Endothelial cell of umbilical vein (primary cell): ENCODE measurements around the gene EXOC3. TPM values are rescaled to one million over a fixed set of nuclear protein-coding genes. Genes with fewer than 3 reads are reported as not detected.

ENCODE experiments used
- BruUV-seq: library from RNA; stranded (reverse); fragments of 400-500 nt; replicated peaks from 2 replicates; lab custom pipeline; 2021; lab: Mats Ljungman, UMichigan
- CTCF ChIA-PET: fragments of 300-600, 350-600 bp; sonication (Branson Sonifier 250); formaldehyde crosslinking; loops from one replicate; lab custom pipeline; 2021; ENCODE audit warnings: antibody characterized with exemption, inconsistent platforms; lab: Charles Lee
- POLR2A ChIA-PET: fragments of 300-600, 350-600 bp; sonication (Branson Sonifier 250); formaldehyde crosslinking; loops from one replicate; lab custom pipeline; 2021; ENCODE audit warnings: antibody characterized with exemption, inconsistent platforms; lab: Charles Lee
- DNase-seq: peaks from one replicate; pipeline ENCODE4 v3.0.0-alpha.2; 2011; ENCODE audit warnings: low read depth, low spot score
- FAIRE-seq: peaks from 2 replicates; lab custom pipeline; 2011; peaks lifted over from hg19 to GRCh38; lab: Jason Lieb, UNC
- H2AFZ ChIP-seq: 2 replicates; pipeline ENCODE4 v1.6.0; 2012; ENCODE audit warnings: low read depth, low read length, control low read depth, inconsistent platforms
- H3K27ac ChIP-seq: 2 replicates; pipeline ENCODE4 v1.5.1; 2011; ENCODE audit warnings: low read depth, mild to moderate bottlenecking, control low read depth, low read length, moderate library complexity; ENCODE audit not compliant: insufficient read depth
- H3K27me3 ChIP-seq, 2 experiments: 2 replicates each; pipeline versions ENCODE4 v1.6.0 to v1.6.1; 2011; ENCODE audit warnings: low read length in 2 of 2, mixed read lengths in 1 of 2; ENCODE audit not compliant: control insufficient read depth in 2 of 2, insufficient read depth in 2 of 2
- H3K36me3 ChIP-seq, 2 experiments: 2 replicates in 1 of 2; 3 replicates in 1 of 2; pipeline ENCODE4 v1.5.1; 2011; ENCODE audit warnings: low read length in 2 of 2, mild to moderate bottlenecking in 1 of 2, moderate library complexity in 1 of 2; ENCODE audit not compliant: control insufficient read depth in 2 of 2, insufficient read depth in 2 of 2; ENCODE audit errors: extremely low read depth in 1 of 2
- H3K4me1 ChIP-seq: 3 replicates; pipeline ENCODE4 v1.5.1; 2011; ENCODE audit warnings: mild to moderate bottlenecking, low read length; ENCODE audit not compliant: control insufficient read depth, insufficient read depth; ENCODE audit errors: extremely low read depth
- H3K4me2 ChIP-seq: 2 replicates; pipeline ENCODE4 v1.6.1; 2011; ENCODE audit warnings: low read length, control low read depth, mixed read lengths; ENCODE audit not compliant: insufficient read depth
- H3K4me3 ChIP-seq, 3 experiments: fragments of 200-600 bp in 1 of 3; sonication (generic), shearing (Covaris generic) in 1 of 3; replicated peaks in 1 of 3; 2 replicates each; pipeline ENCODE4 v1.5.1; 2011 to 2016; ENCODE audit warnings: control low read depth in 3 of 3, low read length in 3 of 3, mild to moderate bottlenecking in 2 of 3, inconsistent platforms in 1 of 3, low read depth in 1 of 3, moderate library complexity in 1 of 3; ENCODE audit not compliant: insufficient read depth in 1 of 3
- H3K79me2 ChIP-seq: 2 replicates; pipeline ENCODE4 v1.6.0; 2012; ENCODE audit warnings: low read length, inconsistent platforms; ENCODE audit not compliant: control insufficient read depth, insufficient read depth
- H3K9ac ChIP-seq: replicated peaks from 2 replicates; pipeline ENCODE3; 2011; ENCODE audit warnings: low read length, control low read depth; ENCODE audit not compliant: insufficient read depth; ENCODE audit errors: extremely low read depth
- H3K9me1 ChIP-seq: replicated peaks from 3 replicates; pipeline ENCODE4 v1.6.0; 2011; ENCODE audit warnings: mild to moderate bottlenecking, low read length; ENCODE audit not compliant: control insufficient read depth, insufficient read depth; ENCODE audit errors: extremely low read depth
- H3K9me3 ChIP-seq: replicated peaks from 2 replicates; pipeline ENCODE4 v1.5.1; 2012; ENCODE audit warnings: low read length, inconsistent platforms; ENCODE audit not compliant: control insufficient read depth, insufficient read depth
- H4K20me1 ChIP-seq: replicated peaks from 2 replicates; pipeline ENCODE3; 2011; ENCODE audit warnings: mild to moderate bottlenecking, low read length; ENCODE audit not compliant: control insufficient read depth, insufficient read depth; ENCODE audit errors: extremely low read depth
- CTCF ChIP-seq, 2 donors: IDR thresholded peaks; 1 replicate in 1 of 2; 2 replicates in 1 of 2; pipeline ENCODE4 v1.5.1; 2011; ENCODE audit warnings: low read length in 2 of 2, mild to moderate bottlenecking in 2 of 2, moderate library complexity in 2 of 2, control low read depth in 1 of 2, inconsistent platforms in 1 of 2, low read depth in 1 of 2; ENCODE audit not compliant: insufficient read depth in 1 of 2; ENCODE audit errors: extremely low read depth in 1 of 2
- EZH2 ChIP-seq: IDR thresholded peaks from 2 replicates; pipeline ENCODE4 v1.6.1; 2012; ENCODE audit warnings: borderline replicate concordance, low read depth, mild to moderate bottlenecking, moderate library complexity, low read length, inconsistent platforms; ENCODE audit not compliant: severe bottlenecking
- FOS ChIP-seq: IDR thresholded peaks from 2 replicates; pipeline ENCODE4 v1.6.1; 2011; ENCODE audit warnings: mild to moderate bottlenecking, low read length, moderate library complexity, borderline replicate concordance; ENCODE audit not compliant: insufficient read depth
- GATA2 ChIP-seq: IDR thresholded peaks from 2 replicates; pipeline ENCODE4 v1.7.0; 2011; ENCODE audit warnings: low read depth, mild to moderate bottlenecking, moderate library complexity, mixed read lengths, low read length; ENCODE audit not compliant: insufficient read length, insufficient read depth
- JUN ChIP-seq: IDR thresholded peaks from 2 replicates; pipeline ENCODE4 v1.6.1; 2011; ENCODE audit warnings: borderline replicate concordance, low read depth; ENCODE audit not compliant: insufficient read length, insufficient read depth
- MAX ChIP-seq: IDR thresholded peaks from 2 replicates; pipeline ENCODE4 v1.6.1; 2011; ENCODE audit not compliant: insufficient read depth, insufficient read length
- MYC ChIP-seq: IDR thresholded peaks from one replicate; pipeline ENCODE4 v1.6.1; 2011; ENCODE audit warnings: mild to moderate bottlenecking, low read depth, low read length
- POLR2A ChIP-seq: IDR thresholded peaks from 2 replicates; pipeline ENCODE4 v1.6.1; 2012; ENCODE audit warnings: low read depth, mild to moderate bottlenecking, control low read depth, low read length
- POLR2AphosphoS5 ChIP-seq: IDR thresholded peaks from 2 replicates; pipeline ENCODE4 v1.6.1; 2012; ENCODE audit warnings: low read depth, mild to moderate bottlenecking, control low read depth, low read length, moderate library complexity; ENCODE audit not compliant: insufficient read depth
- dilution Hi-C: fragments of 300-500 bp; cut with MboI; formaldehyde crosslinking; loops from one replicate; pipeline ENCODE4 v1.15.0; 2019; ENCODE audit warnings: low sequenced_read_pairs; ENCODE audit not compliant: extremely low pct_ligation_motif_present
- intact Hi-C: fragments of 100-400 bp; cut with micrococcal nuclease; formaldehyde crosslinking; loops from one replicate; pipeline ENCODE4 v1.10.0; 2022
- polyA plus RNA-seq, 4 experiments: library from polyadenylated mRNA; depleted of rRNA in 3 of 4; stranded (reverse) in 3 of 4; unstranded in 1 of 4; fragments of >200 nt; gene quantifications; 2 replicates each; pipeline versions ENCODE4 v1.2.1 to v1.2.3, GENCODE V29; 2011 to 2012; ENCODE audit warnings: missing spikeins in 1 of 4
- total RNA-seq: library from RNA; stranded (reverse); gene quantifications from 2 replicates; pipeline ENCODE4 v1.2.3, GENCODE V29; 2021

The EXOC3 gene
- total and polyA plus RNA-seq, 2 donors (not counting 3 experiments of a cell fraction or from before 2014, with no cell fraction given): 26.4 to 52.9 TPM

GRCh38 chr5:496028-496427 is 53.1 kb downstream of the EXOC3 start:
- no peak for DNase-seq
- POLR2A ChIA-PET: no interaction called here
- Histone ChIP-seq H3K9ac (no peak overlapping the region), H3K36me3 (no peaks in the 10 kb centered on the region), H3K27me3 (no peaks in the 10 kb centered on the region), H3K79me2 (no peaks in the 10 kb centered on the region), H3K27ac (no peak overlapping the region), H3K9me1 (no peaks in the 10 kb centered on the region), H3K4me2 (no peak overlapping the region), H3K4me1 (no peaks in the 10 kb centered on the region), H4K20me1 (no peaks in the 10 kb centered on the region), H2AFZ (no peak overlapping the region), H3K4me3 (no peak overlapping the region), H3K9me3 (no peaks in the 10 kb centered on the region)
- no TSS peak for BruUV-seq
- TF ChIP-seq POLR2AphosphoS5 (no peak), CTCF (IDR thresholded peaks at IDR 0.05; ENCODE audit: extremely low read depth in 1 of 2, insufficient read depth in 1 of 2, low read depth in 1 of 2, low read length in 2 of 2) (no peak), EZH2 (no peak), GATA2 (no peak), POLR2A (no peak), JUN (no peak), MYC (no peak), MAX (no peak), FOS (no peak)
- CTCF ChIA-PET: no interaction called here
- FAIRE-seq: no peak
- intact Hi-C loops (no loop called here), dilution Hi-C loops (no loop called here)
